Measurements from ENCODE around the gene SAMD3. TPM values are rescaled to one million over a fixed set of nuclear protein-coding genes. Genes with fewer than 3 reads are reported as not detected.

Gene SAMD3
- total RNA-seq, 1 experiment from 2014 or later = not detected

- H3K4me1 ChIP-seq (replicated peaks; ENCODE audit: insufficient read depth) = no peaks in the 10 kb centered on the region
- H3K79me2 ChIP-seq (ENCODE audit: low read depth) = no peaks in the 10 kb centered on the region
- no peak for DNase-seq
- H3K36me3 ChIP-seq (ENCODE audit: low read depth) = no peaks in the 10 kb centered on the region
- H3K27me3 ChIP-seq (ENCODE audit: insufficient read depth, low read depth) = no peaks in the 10 kb centered on the region
- TF ChIP-seq CTCF (conservative IDR thresholded peaks at IDR 0.05) = no peak
- H3K9me3 ChIP-seq (ENCODE audit: insufficient read depth, low read depth) = no peaks in the 10 kb centered on the region
- no peaks in the 10 kb centered on the region for H3F3A ChIP-seq (ENCODE audit: insufficient read depth, low read depth)
- no peaks in the 10 kb centered on the region for H3K9me2 ChIP-seq (ENCODE audit: insufficient read depth)
- H2AFZ ChIP-seq = no peak overlapping the region
- no peak overlapping the region for H3K27ac ChIP-seq
- no peak overlapping the region for H3K4me3 ChIP-seq
- intact Hi-C loops (cut with micrococcal nuclease; ENCODE audit: unreplicated experiment) = no loop called here
- no peak overlapping the region for H3K4me2 ChIP-seq
- CTCF ChIA-PET = no interaction called here
- no peaks in the 10 kb centered on the region for H4K20me1 ChIP-seq (ENCODE audit: insufficient read depth)
- POLR2A ChIA-PET (ENCODE audit: unreplicated experiment) = no interaction called here
- no TSS peak for BruUV-seq (replicated peaks)
Observed at GRCh38 chr6:130245267-130245666, 22.5 kb upstream of the SAMD3 start.

- no peaks in the 10 kb centered on the region for H3K4me1 ChIP-seq (replicated peaks; ENCODE audit: insufficient read depth)
- no peaks in the 10 kb centered on the region for H3K9me2 ChIP-seq (ENCODE audit: insufficient read depth)
- intact Hi-C loops (cut with micrococcal nuclease; ENCODE audit: unreplicated experiment) = no loop called here
- no peak for TF ChIP-seq EZH2 (IDR thresholded peaks at IDR 0.05; ENCODE audit: low read depth)
- no peak for TF ChIP-seq CTCF (conservative IDR thresholded peaks at IDR 0.05)
- no peak overlapping the region for H3K27ac ChIP-seq
- no peak for DNase-seq
- H4K20me1 ChIP-seq (ENCODE audit: insufficient read depth) = no peaks in the 10 kb centered on the region
- no peaks in the 10 kb centered on the region for H3K27me3 ChIP-seq (ENCODE audit: insufficient read depth, low read depth)
- no peaks in the 10 kb centered on the region for H3K36me3 ChIP-seq (ENCODE audit: low read depth)
- no peak overlapping the region; the same call in 1 of the 2 replicates for H2AFZ ChIP-seq
- POLR2A ChIA-PET (ENCODE audit: unreplicated experiment) = no interaction called here
- CTCF ChIA-PET = no interaction called here
- no peaks in the 10 kb centered on the region for H3K79me2 ChIP-seq (ENCODE audit: low read depth)
- no peaks in the 10 kb centered on the region for H3F3A ChIP-seq (ENCODE audit: insufficient read depth, low read depth)
- H3K4me2 ChIP-seq = no peak overlapping the region
- H3K4me3 ChIP-seq = no peak overlapping the region
- BruUV-seq (replicated peaks) = no TSS peak
- H3K9me3 ChIP-seq (ENCODE audit: insufficient read depth, low read depth) = no peaks in the 10 kb centered on the region
Observed at GRCh38 chr6:130244728-130245127, 22.0 kb upstream of the SAMD3 start.

- Histone ChIP-seq H3K4me2 (no peak overlapping the region), H3K9me3 (ENCODE audit: insufficient read depth, low read depth) (no peaks in the 10 kb centered on the region), H3K27me3 (ENCODE audit: insufficient read depth, low read depth) (no peaks in the 10 kb centered on the region), H3K36me3 (ENCODE audit: low read depth) (no peaks in the 10 kb centered on the region), H3K27ac (no peak overlapping the region), H2AFZ (no peak overlapping the region), H3K79me2 (ENCODE audit: low read depth) (no peaks in the 10 kb centered on the region), H3F3A (ENCODE audit: insufficient read depth, low read depth) (no peaks in the 10 kb centered on the region), H3K9me2 (ENCODE audit: insufficient read depth) (no peaks in the 10 kb centered on the region), H3K4me1 (replicated peaks; ENCODE audit: insufficient read depth) (no peaks in the 10 kb centered on the region), H4K20me1 (ENCODE audit: insufficient read depth) (no peaks in the 10 kb centered on the region), H3K4me3 (no peak overlapping the region)
- POLR2A ChIA-PET (ENCODE audit: unreplicated experiment) = no interaction called here
- no peak for DNase-seq
- TF ChIP-seq EZH2 (IDR thresholded peaks at IDR 0.05; ENCODE audit: low read depth) (no peak), CTCF (conservative IDR thresholded peaks at IDR 0.05) (no peak)
- CTCF ChIA-PET = no interaction called here
- intact Hi-C loops (cut with micrococcal nuclease; ENCODE audit: unreplicated experiment) = no loop called here
- no TSS peak for BruUV-seq (replicated peaks)
Observed at GRCh38 chr6:130240232-130240631, 17.5 kb upstream of the SAMD3 start.
